Endodermal cell (in vitro differentiated cells): Measurements from ENCODE around the gene NSUN4. TPM values are rescaled to one million over a fixed set of nuclear protein-coding genes. Genes with fewer than 3 reads are reported as not detected.

Experiments
- DNase-seq: peaks from one replicate; pipeline ENCODE4 v3.0.0-alpha.2; 2017
- H3K27ac ChIP-seq: 2 replicates; pipeline ENCODE4 v1.5.1; 2013; ENCODE audit warnings: mild to moderate bottlenecking, low read depth, low read length, moderate library complexity
- H3K27me3 ChIP-seq: 2 replicates; pipeline ENCODE4 v1.6.1; 2013; ENCODE audit warnings: mild to moderate bottlenecking, low read length, moderate library complexity; ENCODE audit not compliant: insufficient read depth, control insufficient read depth, poor library complexity, severe bottlenecking
- H3K36me3 ChIP-seq: 2 replicates; pipeline ENCODE4 v1.7.0; 2013; ENCODE audit warnings: mild to moderate bottlenecking, low read length, moderate library complexity; ENCODE audit not compliant: control insufficient read depth, insufficient read depth
- H3K4me1 ChIP-seq: one replicate; pipeline ENCODE4 v1.7.0; 2013; ENCODE audit warnings: low read length; ENCODE audit not compliant: control insufficient read depth, insufficient read depth
- H3K4me3 ChIP-seq: 2 replicates; pipeline ENCODE4 v1.5.1; 2013; ENCODE audit warnings: mild to moderate bottlenecking, low read length, moderate library complexity
- H3K9ac ChIP-seq: 2 replicates; pipeline ENCODE4 v1.6.1; 2013; ENCODE audit warnings: mild to moderate bottlenecking, low read length, moderate library complexity; ENCODE audit not compliant: poor library complexity, severe bottlenecking; ENCODE audit errors: extremely low read depth
- H3K9me3 ChIP-seq: 2 replicates; pipeline ENCODE4 v1.6.1; 2013; ENCODE audit warnings: mild to moderate bottlenecking, low read length, moderate library complexity; ENCODE audit not compliant: control insufficient read depth
- H3K27ac Mint-ChIP-seq: 2 replicates; pipeline ENCODE4 v1.8.0; 2020; ENCODE audit warnings: mixed read lengths
- H3K27me3 Mint-ChIP-seq: 2 replicates; pipeline ENCODE4 v1.8.0; 2021; ENCODE audit warnings: mild to moderate bottlenecking, mixed read lengths; ENCODE audit not compliant: insufficient read depth
- H3K36me3 Mint-ChIP-seq: 2 replicates; pipeline ENCODE4 v1.8.0; 2020; ENCODE audit warnings: low read depth, mixed read lengths
- H3K4me1 Mint-ChIP-seq: 2 replicates; pipeline ENCODE4 v1.8.0; 2020; ENCODE audit warnings: mixed read lengths
- H3K4me3 Mint-ChIP-seq: 2 replicates; pipeline ENCODE4 v1.8.0; 2020; ENCODE audit warnings: mild to moderate bottlenecking, moderate library complexity, mixed read lengths
- H3K9me3 Mint-ChIP-seq: 2 replicates; pipeline ENCODE4 v1.8.0; 2020; ENCODE audit warnings: mild to moderate bottlenecking, mixed read lengths
- WGBS, 2 experiments: methylation state at CpG; one replicate each; pipeline versions ENCODE4 v1.1.5 to v1.1.7; 2013; ENCODE audit warnings: missing lambda C conversion rate in 2 of 2, mixed read lengths in 1 of 2; ENCODE audit not compliant: insufficient coverage in 1 of 2, insufficient read length in 1 of 2; 5-methylcytosine and 5-hydroxymethylcytosine counted together
- total RNA-seq, 2 donors: library from RNA; stranded (reverse); fragmentation: NEBNext Ultra II Directional in 1 of 2; extraction: Animal tissue kit (Norgen Biotek cat#: 25700) in 1 of 2; gene quantifications; 2 replicates in 1 of 2; 3 replicates in 1 of 2; pipeline ENCODE4 v1.2.1, GENCODE V29; 2021
- TF ChIP-seq, protein P1 (sequence below): fragments of 200-600 bp; sonication (generic); conservative IDR thresholded peaks from 2 replicates; pipeline ENCODE4 v1.5.0; 2021; ENCODE audit warnings: antibody characterized with exemption, mild to moderate bottlenecking

Gene NSUN4
- total RNA-seq, 2 donors from 2014 or later = 16.3 to 19.0 TPM

- TF ChIP-seq, protein P1, sequence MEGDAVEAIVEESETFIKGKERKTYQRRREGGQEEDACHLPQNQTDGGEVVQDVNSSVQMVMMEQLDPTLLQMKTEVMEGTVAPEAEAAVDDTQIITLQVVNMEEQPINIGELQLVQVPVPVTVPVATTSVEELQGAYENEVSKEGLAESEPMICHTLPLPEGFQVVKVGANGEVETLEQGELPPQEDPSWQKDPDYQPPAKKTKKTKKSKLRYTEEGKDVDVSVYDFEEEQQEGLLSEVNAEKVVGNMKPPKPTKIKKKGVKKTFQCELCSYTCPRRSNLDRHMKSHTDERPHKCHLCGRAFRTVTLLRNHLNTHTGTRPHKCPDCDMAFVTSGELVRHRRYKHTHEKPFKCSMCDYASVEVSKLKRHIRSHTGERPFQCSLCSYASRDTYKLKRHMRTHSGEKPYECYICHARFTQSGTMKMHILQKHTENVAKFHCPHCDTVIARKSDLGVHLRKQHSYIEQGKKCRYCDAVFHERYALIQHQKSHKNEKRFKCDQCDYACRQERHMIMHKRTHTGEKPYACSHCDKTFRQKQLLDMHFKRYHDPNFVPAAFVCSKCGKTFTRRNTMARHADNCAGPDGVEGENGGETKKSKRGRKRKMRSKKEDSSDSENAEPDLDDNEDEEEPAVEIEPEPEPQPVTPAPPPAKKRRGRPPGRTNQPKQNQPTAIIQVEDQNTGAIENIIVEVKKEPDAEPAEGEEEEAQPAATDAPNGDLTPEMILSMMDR = no peak
- peak overlapping the region; percentile 69 for H3K9ac ChIP-seq
- H3K9me3 Mint-ChIP-seq = no peaks in the 10 kb centered on the region
- peak; percentile 60 for DNase-seq
- H3K4me1 Mint-ChIP-seq = peaks cover 17% of the 10 kb centered on the region
- H3K4me1 ChIP-seq = no peaks in the 10 kb centered on the region
- peaks cover 35% of the 10 kb centered on the region for H3K36me3 Mint-ChIP-seq
- peak overlapping the region; percentile 83 for H3K4me3 Mint-ChIP-seq
- 66 to 69% methylated on average over 29 to 31 of the region's 31 CpGs for WGBS, 2 experiments
- peak overlapping the region; percentile 97 for H3K27ac Mint-ChIP-seq
- peak overlapping the region; percentile 84 for H3K4me3 ChIP-seq
- H3K9me3 ChIP-seq = no peaks in the 10 kb centered on the region
- H3K27me3 Mint-ChIP-seq = no peaks in the 10 kb centered on the region
- peak overlapping the region; percentile 86 for H3K27ac ChIP-seq
- H3K36me3 ChIP-seq = peaks cover 20% of the 10 kb centered on the region
- no peaks in the 10 kb centered on the region for H3K27me3 ChIP-seq
Observed at GRCh38 chr1:46341222-46342083, 846 bp downstream of the NSUN4 start.

- Mint-ChIP-seq H3K27me3 (no peaks in the 10 kb centered on the region), H3K27ac (peak overlapping the region; percentile 97), H3K4me3 (peak overlapping the region; percentile 83), H3K9me3 (no peaks in the 10 kb centered on the region), H3K36me3 (peaks cover 42% of the 10 kb centered on the region), H3K4me1 (peaks cover 17% of the 10 kb centered on the region)
- Histone ChIP-seq H3K4me3 (no peak overlapping the region), H3K36me3 (peaks cover 27% of the 10 kb centered on the region), H3K9me3 (no peaks in the 10 kb centered on the region), H3K27ac (no peak overlapping the region), H3K27me3 (no peaks in the 10 kb centered on the region), H3K9ac (no peak overlapping the region), H3K4me1 (no peaks in the 10 kb centered on the region)
- WGBS, 2 experiments = 94 to 100% methylated on average over 5 to 6 of the region's 6 CpGs
- peak; percentile 67 for DNase-seq
- TF ChIP-seq, protein P1 = peak; percentile 65
Observed at GRCh38 chr1:46342084-46342656, 1.6 kb downstream of the NSUN4 start.

- H3K9me3 Mint-ChIP-seq = no peaks in the 10 kb centered on the region
- DNase-seq = no peak
- Histone ChIP-seq H3K27ac (no peak overlapping the region), H3K4me1 (no peaks in the 10 kb centered on the region), H3K9ac (no peak overlapping the region), H3K27me3 (no peaks in the 10 kb centered on the region), H3K4me3 (no peak overlapping the region), H3K36me3 (peaks cover 33% of the 10 kb centered on the region), H3K9me3 (no peaks in the 10 kb centered on the region)
- no peak overlapping the region for H3K4me3 Mint-ChIP-seq
- 90 to 91% methylated on average over 5 to 8 of the region's 8 CpGs for WGBS, 2 experiments
- peaks cover 48% of the 10 kb centered on the region for H3K36me3 Mint-ChIP-seq
- H3K27me3 Mint-ChIP-seq = no peaks in the 10 kb centered on the region
- H3K4me1 Mint-ChIP-seq = peaks cover 22% of the 10 kb centered on the region
- TF ChIP-seq, protein P1 = no peak
- peak overlapping the region; percentile 97 for H3K27ac Mint-ChIP-seq
Observed at GRCh38 chr1:46342677-46343350, 2.2 kb downstream of the NSUN4 start.
